BJ (cell line): ENCODE data around the gene ST3GAL4. TPM values are rescaled to one million over a fixed set of nuclear protein-coding genes. Genes with fewer than 3 reads are reported as not detected.

Experiments
- CTCF ChIA-PET: fragments of 350-600 bp; formaldehyde crosslinking; extraction: SDS; loops from one replicate; lab custom pipeline; 2021; ENCODE audit warnings: antibody characterized with exemption, inconsistent platforms; lab: Yijun Ruan, JAX
- POLR2A ChIA-PET: fragments of 300-600 bp; sonication (Branson Sonifier 250); formaldehyde crosslinking; extraction: SDS; loops from one replicate; lab custom pipeline; 2021; ENCODE audit warnings: antibody characterized with exemption; lab: Charles Lee
- DNase-seq: peaks from one replicate; pipeline ENCODE4 v3.0.0-alpha.2; 2011; ENCODE audit warnings: low read depth
- H3K27me3 ChIP-seq: 2 replicates; pipeline ENCODE4 v1.6.0; 2011; ENCODE audit warnings: low read length; ENCODE audit not compliant: control insufficient read depth, insufficient read depth
- H3K36me3 ChIP-seq: 2 replicates; pipeline ENCODE4 v1.5.1; 2011; ENCODE audit warnings: low read length; ENCODE audit not compliant: control insufficient read depth, insufficient read depth
- H3K4me3 ChIP-seq: 2 replicates; pipeline ENCODE4 v1.5.1; 2011; ENCODE audit warnings: low read depth, mild to moderate bottlenecking, control low read depth, low read length
- CTCF ChIP-seq: IDR thresholded peaks from 2 replicates; pipeline ENCODE4 v1.5.1; 2011; ENCODE audit warnings: low read depth, mild to moderate bottlenecking, control low read depth, inconsistent platforms, low read length, moderate library complexity; ENCODE audit not compliant: insufficient read depth
- polyA plus RNA-seq: library from polyadenylated mRNA; depleted of rRNA; stranded (reverse); fragments of >200 nt; gene quantifications from 2 replicates; pipeline ENCODE4 v1.2.3, GENCODE V29; 2011

ST3GAL4 gene
- polyA plus RNA-seq, 1 experiment = 31.8 TPM

GRCh38 chr11:126322996-126323395, 32.5 kb upstream of the ST3GAL4 start:
- Histone ChIP-seq H3K4me3 (no peak overlapping the region), H3K27me3 (no peaks in the 10 kb centered on the region), H3K36me3 (no peaks in the 10 kb centered on the region)
- DNase-seq = no peak
- CTCF ChIA-PET = interaction anchor here (1.1 kb wide), 1 partner anchor 157 kb away, joined by 3 read pairs; no protein-coding TSS in a partner anchor
- POLR2A ChIA-PET = interaction anchor here (0.7 kb wide), 1 partner anchor 647 kb away, joined by 3 read pairs; no protein-coding TSS in a partner anchor
- no peak for TF ChIP-seq CTCF

- Histone ChIP-seq H3K4me3 (no peak overlapping the region), H3K27me3 (no peaks in the 10 kb centered on the region), H3K36me3 (no peaks in the 10 kb centered on the region)
- DNase-seq = no peak
- no peak for TF ChIP-seq CTCF
- POLR2A ChIA-PET = no interaction called here
- CTCF ChIA-PET = interaction anchor here (1.0 kb wide), 1 partner anchor 17 kb away, joined by 4 read pairs; no protein-coding TSS in a partner anchor
Observed at GRCh38 chr11:126327281-126328000, 28.0 kb upstream of the ST3GAL4 start.

GRCh38 chr11:126328001-126328390, 27.5 kb upstream of the ST3GAL4 start:
- no peak for TF ChIP-seq CTCF
- no peak for DNase-seq
- no peaks in the 10 kb centered on the region for H3K36me3 ChIP-seq
- POLR2A ChIA-PET = no interaction called here
- no peaks in the 10 kb centered on the region for H3K27me3 ChIP-seq
- no peak overlapping the region for H3K4me3 ChIP-seq
- CTCF ChIA-PET = interaction anchor here (1.0 to 2.2 kb wide), 2 partner anchors 9 to 18 kb away, joined by 4 to 7 read pairs; no protein-coding TSS in a partner anchor

- no peaks in the 10 kb centered on the region for H3K36me3 ChIP-seq
- no peak overlapping the region for H3K4me3 ChIP-seq
- TF ChIP-seq CTCF = no peak
- ChIA-PET CTCF (interaction anchor here (2.2 kb wide), 1 partner anchor 9 kb away, joined by 7 read pairs; no protein-coding TSS in a partner anchor), POLR2A (no interaction called here)
- DNase-seq = no peak
- H3K27me3 ChIP-seq = no peaks in the 10 kb centered on the region
Observed at GRCh38 chr11:126328444-126328843, 27.0 kb upstream of the ST3GAL4 start.

GRCh38 chr11:126328938-126329643, 26.4 kb upstream of the ST3GAL4 start:
- CTCF ChIA-PET = interaction anchor here (0.9 to 2.2 kb wide), 3 partner anchors 10 to 18 kb away, joined by 3 to 9 read pairs (median 7); no protein-coding TSS in a partner anchor
- H3K4me3 ChIP-seq = no peak overlapping the region
- DNase-seq = no peak
- POLR2A ChIA-PET = no interaction called here
- no peak for TF ChIP-seq CTCF
- no peaks in the 10 kb centered on the region for H3K27me3 ChIP-seq
- H3K36me3 ChIP-seq = no peaks in the 10 kb centered on the region
